ENCODE data around the gene TAF7. TPM values are rescaled to one million over a fixed set of nuclear protein-coding genes. Genes with fewer than 3 reads are reported as not detected.
A peak's percentile ranks its signal among the peaks of the same experiment; 100 is the strongest.

Gene TAF7
- total and polyA plus RNA-seq, 2 donors (not counting 1 experiment from before 2014, with no cell fraction given) = 73.0 to 107 TPM

DNA sequence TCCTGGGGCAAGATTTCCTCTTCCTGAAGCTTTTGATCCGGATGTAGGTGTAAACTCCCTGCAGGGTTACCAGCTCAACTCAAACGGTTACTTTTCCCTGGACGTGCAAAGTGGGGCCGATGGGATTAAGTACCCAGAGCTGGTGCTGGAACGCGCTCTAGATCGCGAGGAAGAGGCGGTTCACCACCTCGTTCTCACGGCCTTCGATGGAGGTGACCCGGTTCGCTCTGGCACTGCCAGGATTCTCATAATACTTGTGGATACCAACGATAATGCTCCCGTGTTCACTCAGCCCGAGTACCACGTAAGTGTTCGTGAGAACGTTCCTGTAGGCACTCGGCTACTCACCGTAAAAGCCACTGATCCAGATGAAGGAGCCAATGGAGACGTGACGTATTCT lies 35.1 kb upstream of the TAF7 start:
- no peak overlapping the region for H3K4me2 ChIP-seq (ENCODE audit: extremely low read depth, insufficient read depth, low read length)

GRCh38 chr5:141354900-141355469 lies 34.4 kb upstream of the TAF7 start, which contains the start of gene PCDHGA4:
TSS of gene PCDHGA4 (plus strand) at chr5:141355021. CDS start at chr5:141355108, 87 bp downstream.
- Histone ChIP-seq H3K4me1 (ENCODE audit: control insufficient read depth, extremely low read depth, insufficient read depth, low read length) (no peaks in the 10 kb centered on the region), H3K9me3 (ENCODE audit: control insufficient read depth, insufficient read depth, low read depth, low read length) (no peaks in the 10 kb centered on the region), H2AFZ (ENCODE audit: low read length) (no peak within 1 kb of the TSS)

More for the DNA sequence above, 35.1 kb upstream of the TAF7 start:
- Histone ChIP-seq H3K4me1 (ENCODE audit: control insufficient read depth, extremely low read depth, insufficient read depth, low read length) (no peaks in the 10 kb centered on the region), H3K4me3 (replicated peaks in 1 of 4; ENCODE audit: control extremely low read depth in 1 of 4, insufficient read depth in 1 of 4, low read depth in 3 of 4, low read length in 4 of 4) (peak overlapping the region in 2 of 4 experiments; percentile 49 to 51), H3K36me3 (ENCODE audit: control insufficient read depth, insufficient read depth, low read length) (no peaks in the 10 kb centered on the region), H3K27me3 (ENCODE audit: control insufficient read depth, insufficient read depth, low read length) (peaks cover 13% of the 10 kb centered on the region), H2AFZ (ENCODE audit: low read length) (no peak overlapping the region), H3K27ac (ENCODE audit: insufficient read depth, low read length) (no peak overlapping the region), H4K20me1 (ENCODE audit: control insufficient read depth, extremely low read depth, insufficient read depth, low read length) (no peaks in the 10 kb centered on the region), H3K79me2 (ENCODE audit: control insufficient read depth, insufficient read depth, low read length) (no peaks in the 10 kb centered on the region), H3K9me3 (ENCODE audit: control insufficient read depth, insufficient read depth, low read depth, low read length) (no peaks in the 10 kb centered on the region), H3K9ac (ENCODE audit: insufficient read depth, low read length) (no peak overlapping the region)
- DNase-seq (ENCODE audit: low read depth in 2 of 2) = no peak
- no peak for TF ChIP-seq EZH2 (IDR thresholded peaks at IDR 0.05; ENCODE audit: low read length, missing control alignments)
- TF ChIP-seq, protein P1, sequence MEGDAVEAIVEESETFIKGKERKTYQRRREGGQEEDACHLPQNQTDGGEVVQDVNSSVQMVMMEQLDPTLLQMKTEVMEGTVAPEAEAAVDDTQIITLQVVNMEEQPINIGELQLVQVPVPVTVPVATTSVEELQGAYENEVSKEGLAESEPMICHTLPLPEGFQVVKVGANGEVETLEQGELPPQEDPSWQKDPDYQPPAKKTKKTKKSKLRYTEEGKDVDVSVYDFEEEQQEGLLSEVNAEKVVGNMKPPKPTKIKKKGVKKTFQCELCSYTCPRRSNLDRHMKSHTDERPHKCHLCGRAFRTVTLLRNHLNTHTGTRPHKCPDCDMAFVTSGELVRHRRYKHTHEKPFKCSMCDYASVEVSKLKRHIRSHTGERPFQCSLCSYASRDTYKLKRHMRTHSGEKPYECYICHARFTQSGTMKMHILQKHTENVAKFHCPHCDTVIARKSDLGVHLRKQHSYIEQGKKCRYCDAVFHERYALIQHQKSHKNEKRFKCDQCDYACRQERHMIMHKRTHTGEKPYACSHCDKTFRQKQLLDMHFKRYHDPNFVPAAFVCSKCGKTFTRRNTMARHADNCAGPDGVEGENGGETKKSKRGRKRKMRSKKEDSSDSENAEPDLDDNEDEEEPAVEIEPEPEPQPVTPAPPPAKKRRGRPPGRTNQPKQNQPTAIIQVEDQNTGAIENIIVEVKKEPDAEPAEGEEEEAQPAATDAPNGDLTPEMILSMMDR (conservative IDR thresholded peaks at IDR 0.05 in 1 of 2, IDR thresholded peaks at IDR 0.05 in 1 of 2; ENCODE audit: low read depth in 1 of 2, low read length in 2 of 2) = no peak

DNA sequence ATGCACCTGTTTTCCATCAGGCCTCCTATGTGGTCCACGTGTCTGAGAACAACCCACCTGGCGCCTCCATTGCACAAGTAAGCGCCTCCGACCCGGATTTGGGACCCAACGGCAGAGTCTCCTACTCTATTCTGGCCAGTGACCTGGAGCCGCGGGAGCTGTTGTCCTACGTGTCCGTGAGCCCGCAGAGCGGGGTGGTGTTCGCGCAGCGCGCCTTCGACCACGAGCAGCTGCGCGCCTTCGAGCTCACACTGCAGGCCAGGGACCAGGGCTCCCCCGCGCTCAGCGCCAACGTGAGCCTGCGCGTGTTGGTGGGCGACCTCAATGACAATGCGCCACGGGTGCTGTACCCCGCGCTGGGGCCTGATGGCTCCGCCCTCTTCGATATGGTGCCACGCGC lies 31.0 kb upstream of the TAF7 start:
- Histone ChIP-seq H4K20me1 (ENCODE audit: control insufficient read depth, extremely low read depth, insufficient read depth, low read length) (no peaks in the 10 kb centered on the region), H3K9me3 (ENCODE audit: control insufficient read depth, insufficient read depth, low read depth, low read length) (no peaks in the 10 kb centered on the region), H3K4me3 (replicated peaks in 1 of 4; ENCODE audit: control extremely low read depth in 1 of 4, insufficient read depth in 1 of 4, low read depth in 3 of 4, low read length in 4 of 4) (no peak overlapping the region), H3K27ac (ENCODE audit: insufficient read depth, low read length) (no peak overlapping the region), H2AFZ (ENCODE audit: low read length) (no peak overlapping the region), H3K4me2 (ENCODE audit: extremely low read depth, insufficient read depth, low read length) (no peak overlapping the region), H3K79me2 (ENCODE audit: control insufficient read depth, insufficient read depth, low read length) (no peaks in the 10 kb centered on the region), H3K27me3 (ENCODE audit: control insufficient read depth, insufficient read depth, low read length) (peaks cover 10% of the 10 kb centered on the region), H3K36me3 (ENCODE audit: control insufficient read depth, insufficient read depth, low read length) (no peaks in the 10 kb centered on the region), H3K4me1 (ENCODE audit: control insufficient read depth, extremely low read depth, insufficient read depth, low read length) (no peaks in the 10 kb centered on the region), H3K9ac (ENCODE audit: insufficient read depth, low read length) (no peak overlapping the region)
- TF ChIP-seq, protein P1 (conservative IDR thresholded peaks at IDR 0.05 in 1 of 2, IDR thresholded peaks at IDR 0.05 in 1 of 2; ENCODE audit: low read depth in 1 of 2, low read length in 2 of 2) = no peak
- no peak for TF ChIP-seq EZH2 (IDR thresholded peaks at IDR 0.05; ENCODE audit: low read length, missing control alignments)
- no peak for DNase-seq (ENCODE audit: low read depth in 2 of 2)

More at GRCh38 chr5:141354900-141355469, 34.4 kb upstream of the TAF7 start, which contains the start of gene PCDHGA4:
- DNase-seq (ENCODE audit: low read depth in 2 of 2) = peak in 1 of 2 donors; percentile 37
- Histone ChIP-seq H3K36me3 (ENCODE audit: control insufficient read depth, insufficient read depth, low read length) (no peaks in the 10 kb centered on the region), H3K4me2 (ENCODE audit: extremely low read depth, insufficient read depth, low read length) (peak within 1 kb of the TSS; percentile 25), H3K27ac (ENCODE audit: insufficient read depth, low read length) (no peak within 1 kb of the TSS), H3K27me3 (ENCODE audit: control insufficient read depth, insufficient read depth, low read length) (peaks cover 10% of the 10 kb centered on the region), H3K9ac (ENCODE audit: insufficient read depth, low read length) (no peak within 1 kb of the TSS), H3K79me2 (ENCODE audit: control insufficient read depth, insufficient read depth, low read length) (no peaks in the 10 kb centered on the region), H4K20me1 (ENCODE audit: control insufficient read depth, extremely low read depth, insufficient read depth, low read length) (no peaks in the 10 kb centered on the region), H3K4me3 (replicated peaks in 1 of 4; ENCODE audit: control extremely low read depth in 1 of 4, insufficient read depth in 1 of 4, low read depth in 3 of 4, low read length in 4 of 4) (peak within 1 kb of the TSS; percentile 23 to 51 (median 42))
- no peak for TF ChIP-seq EZH2 (IDR thresholded peaks at IDR 0.05; ENCODE audit: low read length, missing control alignments)
- TF ChIP-seq, protein P1 (conservative IDR thresholded peaks at IDR 0.05 in 1 of 2, IDR thresholded peaks at IDR 0.05 in 1 of 2; ENCODE audit: low read depth in 1 of 2, low read length in 2 of 2) = peak; percentile 36 to 50

Data from fibroblast of lung (primary cell).